HG03139 (cell line): ENCODE measurements around the gene TYRO3.

Experiments
- ATAC-seq: cut with Tn5 transposase; IDR thresholded peaks from one replicate; pipeline ENCODE4 v1.9.1; 2021; ENCODE audit not compliant: unreplicated experiment

TYRO3 gene

DNA sequence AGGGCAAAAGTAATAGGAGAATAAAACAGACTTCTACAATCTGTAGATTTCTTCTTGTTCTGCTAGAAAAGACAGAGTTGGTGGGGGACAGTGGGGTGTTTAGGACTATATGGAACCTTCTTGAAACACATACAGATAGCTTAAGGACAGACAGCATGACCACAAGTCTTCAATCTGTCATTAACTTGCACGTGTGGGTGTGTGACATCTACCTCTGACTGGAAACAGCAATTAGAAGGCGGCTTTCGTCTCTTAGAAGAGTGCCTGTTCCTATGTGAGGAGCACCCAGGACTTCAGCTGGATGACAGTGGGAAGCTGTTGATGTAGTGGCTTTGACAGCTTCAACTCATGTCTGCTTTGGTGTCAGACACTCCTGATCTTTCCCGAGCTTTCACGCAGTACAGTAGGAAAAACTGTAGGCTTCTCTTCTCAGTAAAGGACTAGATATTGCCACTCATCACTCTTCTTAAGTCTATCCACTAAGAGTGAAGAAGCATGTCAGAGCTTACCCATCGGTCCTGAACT lies 44.5 kb downstream of the TYRO3 start:
- no peak for ATAC-seq

DNA sequence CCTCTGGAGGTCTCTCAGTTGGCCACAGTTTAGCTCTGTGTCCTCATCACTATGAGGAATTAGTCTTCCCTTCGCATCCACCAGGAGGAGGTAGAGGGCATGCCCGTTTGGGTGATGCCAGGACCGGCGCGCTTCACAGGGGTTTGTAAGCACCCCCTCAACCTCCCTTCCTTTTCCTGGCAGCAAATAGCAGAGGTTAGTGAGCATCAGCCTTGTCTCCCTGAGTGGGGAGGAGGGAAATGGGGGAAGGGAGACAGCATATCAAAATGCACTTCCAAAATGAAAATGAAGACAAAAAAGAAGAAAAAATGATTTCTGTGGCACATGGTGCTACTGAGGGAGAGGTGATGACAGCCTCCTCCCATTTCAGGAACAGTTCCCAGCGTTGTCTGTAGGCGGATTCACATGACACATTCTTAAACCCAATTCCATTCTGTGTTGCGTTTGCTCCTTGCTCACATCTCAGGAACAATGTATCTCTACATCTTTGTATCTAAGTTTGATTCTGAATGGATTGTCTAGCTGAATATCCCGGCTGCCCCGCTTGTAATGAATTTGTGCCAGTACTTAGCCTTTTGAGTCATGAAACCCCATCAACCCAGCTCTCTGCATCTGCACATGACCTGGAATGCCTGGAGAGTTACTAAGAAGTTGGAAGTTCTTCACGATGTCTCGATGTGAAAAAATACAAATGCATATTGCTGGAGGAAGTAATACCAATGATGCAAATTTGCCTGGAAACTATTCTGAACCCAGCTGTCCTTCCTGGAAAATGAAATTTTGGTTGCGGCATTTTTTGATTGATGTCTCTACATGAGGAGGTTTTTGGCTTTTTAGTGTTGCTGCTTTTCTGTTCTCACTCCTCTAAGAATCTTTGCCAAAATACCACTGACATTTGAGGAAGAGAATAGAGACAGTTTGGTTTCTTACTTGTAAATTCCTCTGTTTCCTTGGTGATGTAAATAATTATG lies 45.2 kb downstream of the TYRO3 start:
- ATAC-seq, result no peak

DNA sequence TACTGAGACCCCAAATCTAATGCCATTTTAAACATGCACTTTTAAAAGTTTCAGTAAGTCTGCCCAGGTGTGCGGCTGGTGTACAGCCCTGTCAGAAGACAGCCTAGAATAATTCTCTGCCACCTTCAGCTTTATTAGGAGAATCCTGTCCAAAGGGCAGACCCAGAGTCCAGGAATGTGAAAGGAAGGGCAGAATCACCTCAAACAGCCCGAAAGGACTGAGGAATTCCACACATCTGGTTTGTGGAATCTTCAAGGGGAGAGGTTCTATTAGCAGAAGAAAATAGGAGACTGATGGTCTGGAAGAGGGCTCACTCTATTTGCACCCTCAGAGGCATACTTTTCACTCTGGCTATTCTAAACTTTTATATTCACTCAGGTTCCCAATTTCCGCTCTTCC lies 46.6 kb downstream of the TYRO3 start:
- no peak for ATAC-seq

DNA sequence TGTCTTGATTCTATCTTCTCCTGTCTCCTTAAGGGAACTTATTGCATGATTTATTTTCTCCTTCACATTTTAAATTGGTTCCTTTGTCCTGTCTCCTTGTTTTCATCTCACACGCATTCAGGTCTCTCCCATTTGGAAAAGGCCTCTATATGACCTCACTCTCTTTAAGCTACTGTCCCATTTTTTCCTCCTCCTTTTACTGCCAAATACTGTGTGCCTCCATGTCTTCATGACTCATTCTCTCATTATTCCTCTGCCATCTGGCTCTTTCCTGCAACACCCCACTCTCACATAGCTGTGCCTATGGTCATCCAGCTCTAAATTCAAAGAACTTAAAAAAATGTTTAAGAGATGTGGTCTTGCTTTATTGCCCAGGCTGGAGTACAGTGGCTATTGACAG lies 48.0 kb downstream of the TYRO3 start:
- ATAC-seq, result no peak

DNA sequence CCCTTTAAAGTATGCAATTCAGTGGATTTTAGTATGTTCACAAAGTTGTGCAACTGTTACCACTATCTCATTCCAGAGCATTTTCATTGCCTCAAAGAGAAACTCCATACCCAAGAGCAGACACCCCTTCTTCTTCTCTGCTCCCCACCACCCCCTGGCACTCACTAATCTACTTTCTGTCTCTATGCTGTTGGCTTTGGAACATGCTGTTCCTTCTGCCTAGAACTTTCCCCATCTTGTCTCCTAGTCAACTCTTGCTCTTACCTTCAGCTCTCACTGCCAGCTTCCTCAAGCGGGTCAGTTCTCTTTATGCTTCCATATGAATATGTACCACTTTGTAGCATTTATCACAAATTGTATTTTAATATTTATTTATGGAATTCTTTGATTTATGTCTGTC lies 50.1 kb downstream of the TYRO3 start:
- ATAC-seq, result no peak

GRCh38 chr15:41610048-41610447 lies 51.0 kb downstream of the TYRO3 start:
- ATAC-seq, result no peak

GRCh38 chr15:41620536-41621199 lies 61.7 kb downstream of the TYRO3 start:
- no peak for ATAC-seq

DNA sequence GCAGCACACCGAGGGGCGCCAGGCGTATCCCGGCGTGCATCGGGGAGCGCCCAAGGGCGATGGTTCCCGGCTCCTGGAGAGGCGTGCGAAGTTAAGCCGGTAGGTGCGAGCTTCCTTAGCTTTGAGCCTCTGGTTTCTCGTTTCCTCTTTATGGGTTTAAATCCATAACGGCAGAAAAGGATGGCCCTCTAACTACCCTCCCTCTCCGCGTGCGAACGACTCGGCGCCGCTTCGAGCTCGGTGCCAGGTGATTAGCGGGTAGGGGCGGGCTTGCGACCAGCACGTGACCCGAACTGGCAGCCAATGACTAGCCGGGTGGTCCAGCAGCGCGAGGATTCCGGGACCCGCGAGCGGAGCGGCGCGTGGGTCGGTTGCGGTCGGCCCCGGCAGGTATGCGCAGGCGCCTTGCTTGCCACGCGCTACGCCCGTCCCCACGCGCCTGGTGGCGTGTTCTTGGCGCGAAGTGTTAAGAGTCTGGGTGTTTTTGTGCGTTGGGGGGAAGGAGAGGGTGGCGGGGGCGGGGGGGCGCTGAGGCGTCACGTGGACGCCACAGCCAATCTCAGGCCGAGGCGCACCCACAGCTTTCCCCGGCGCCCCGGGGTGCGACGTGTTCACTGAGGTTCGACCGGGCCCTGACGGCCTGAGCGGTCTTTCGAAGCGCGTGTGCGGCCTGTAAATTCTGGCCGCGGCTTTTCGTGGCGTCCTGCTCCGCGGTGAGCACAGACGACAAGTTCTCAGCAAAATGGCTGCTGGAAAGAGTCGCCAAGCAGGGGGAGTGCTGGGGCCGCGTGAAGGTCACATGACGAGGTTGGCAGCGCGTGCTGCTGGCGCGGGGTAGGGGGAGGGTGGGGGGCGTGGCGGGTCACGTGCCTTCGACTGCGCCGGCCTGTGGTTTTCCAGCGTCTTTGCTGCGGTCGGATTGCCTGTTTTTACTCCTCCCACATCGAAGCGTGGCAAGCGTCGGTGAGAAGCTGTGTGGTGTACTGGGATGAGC lies 62.5 kb downstream of the TYRO3 start:
- ATAC-seq, result no peak

GRCh38 chr15:41622901-41623300 lies 63.9 kb downstream of the TYRO3 start:
- no peak for ATAC-seq

GRCh38 chr15:41627203-41627602 lies 68.2 kb downstream of the TYRO3 start:
- ATAC-seq, result no peak

GRCh38 chr15:41629463-41629862 lies 70.5 kb downstream of the TYRO3 start:
- no peak for ATAC-seq

DNA sequence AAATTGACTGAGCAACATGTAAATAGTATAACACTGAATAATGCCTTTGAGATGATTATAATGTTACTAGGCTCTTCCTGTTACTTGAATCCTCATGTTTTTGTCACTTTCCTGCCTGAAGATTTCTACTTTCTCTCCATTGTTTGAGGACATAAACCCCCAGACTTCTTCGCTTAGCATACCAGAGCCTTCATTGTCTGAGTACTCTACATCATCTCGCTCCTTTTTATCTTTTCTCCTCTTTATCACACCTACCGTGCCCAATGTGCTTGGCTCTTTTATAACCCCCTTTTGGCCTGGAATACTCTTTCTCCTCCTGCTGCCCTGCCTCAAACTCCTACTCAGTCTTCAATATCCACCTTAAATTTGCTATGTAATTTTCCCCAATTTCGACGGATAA lies 70.9 kb downstream of the TYRO3 start:
- no peak for ATAC-seq

- ATAC-seq, result no peak
Observed at GRCh38 chr15:41630616-41631217, 71.7 kb downstream of the TYRO3 start.

- ATAC-seq, result no peak
Observed at GRCh38 chr15:41631880-41632470, 73.0 kb downstream of the TYRO3 start.
